ENCODE data around the gene SLC17A3.

DNA sequence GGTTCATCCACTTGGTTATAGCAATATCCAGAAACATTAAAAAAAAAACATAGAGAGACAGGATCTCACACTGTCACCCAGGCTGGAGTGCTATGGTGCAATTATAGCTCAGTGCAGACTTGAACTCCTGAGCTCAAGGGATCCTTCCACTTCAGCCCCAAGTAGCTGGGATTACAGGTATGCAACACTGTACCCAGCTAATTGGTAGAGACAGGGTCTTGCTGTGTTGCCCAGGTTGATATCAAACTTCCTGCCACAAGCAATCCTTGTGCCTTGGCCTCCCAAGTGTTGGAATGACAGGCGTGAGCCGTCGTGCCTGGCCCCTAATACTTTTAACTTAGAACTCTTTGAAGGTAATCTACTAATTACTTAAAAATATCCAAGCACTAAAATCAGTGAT is 41.4 kb downstream of the SLC17A3 start:
- TF ChIP-seq, protein P1, sequence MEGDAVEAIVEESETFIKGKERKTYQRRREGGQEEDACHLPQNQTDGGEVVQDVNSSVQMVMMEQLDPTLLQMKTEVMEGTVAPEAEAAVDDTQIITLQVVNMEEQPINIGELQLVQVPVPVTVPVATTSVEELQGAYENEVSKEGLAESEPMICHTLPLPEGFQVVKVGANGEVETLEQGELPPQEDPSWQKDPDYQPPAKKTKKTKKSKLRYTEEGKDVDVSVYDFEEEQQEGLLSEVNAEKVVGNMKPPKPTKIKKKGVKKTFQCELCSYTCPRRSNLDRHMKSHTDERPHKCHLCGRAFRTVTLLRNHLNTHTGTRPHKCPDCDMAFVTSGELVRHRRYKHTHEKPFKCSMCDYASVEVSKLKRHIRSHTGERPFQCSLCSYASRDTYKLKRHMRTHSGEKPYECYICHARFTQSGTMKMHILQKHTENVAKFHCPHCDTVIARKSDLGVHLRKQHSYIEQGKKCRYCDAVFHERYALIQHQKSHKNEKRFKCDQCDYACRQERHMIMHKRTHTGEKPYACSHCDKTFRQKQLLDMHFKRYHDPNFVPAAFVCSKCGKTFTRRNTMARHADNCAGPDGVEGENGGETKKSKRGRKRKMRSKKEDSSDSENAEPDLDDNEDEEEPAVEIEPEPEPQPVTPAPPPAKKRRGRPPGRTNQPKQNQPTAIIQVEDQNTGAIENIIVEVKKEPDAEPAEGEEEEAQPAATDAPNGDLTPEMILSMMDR (IDR thresholded peaks at IDR 0.05) = no peak
- no peak for TF ChIP-seq POLR2A (IDR thresholded peaks at IDR 0.05)

Measured in uterus (tissue), 2 donors.